ENCODE data around the gene RNASE12. TPM values are rescaled to one million over a fixed set of nuclear protein-coding genes. Genes with fewer than 3 reads are reported as not detected.

The RNASE12 gene
- total and polyA plus RNA-seq, 2 experiments from 2014 or later: not detected

- Histone ChIP-seq H3K27me3 (peaks cover 25% of the 10 kb centered on the region), H2AFZ (peak overlapping the region; percentile 67), H4K20me1 (ENCODE audit: insufficient read depth, poor library complexity, severe bottlenecking) (no peaks in the 10 kb centered on the region), H3K9me2 (replicated peaks; ENCODE audit: insufficient read depth) (no peaks in the 10 kb centered on the region), H3K4me1 (ENCODE audit: insufficient read depth) (peaks cover 5% of the 10 kb centered on the region), H3K4me3 (peak overlapping the region; percentile 42), H3K4me2 (peak overlapping the region; percentile 81), H3K9me3 (ENCODE audit: low read depth) (no peaks in the 10 kb centered on the region), H3K79me2 (no peaks in the 10 kb centered on the region), H3K36me3 (replicated peaks; ENCODE audit: insufficient read depth, low read depth) (no peaks in the 10 kb centered on the region), H3K27ac (peak overlapping the region; percentile 84)
- TF ChIP-seq EZH2phosphoT487 (IDR thresholded peaks at IDR 0.05; ENCODE audit: low read depth, severe bottlenecking, unreplicated experiment) (no peak), EZH2 (IDR thresholded peaks at IDR 0.05; ENCODE audit: borderline replicate concordance) (no peak)
- TF ChIP-seq, protein P1, sequence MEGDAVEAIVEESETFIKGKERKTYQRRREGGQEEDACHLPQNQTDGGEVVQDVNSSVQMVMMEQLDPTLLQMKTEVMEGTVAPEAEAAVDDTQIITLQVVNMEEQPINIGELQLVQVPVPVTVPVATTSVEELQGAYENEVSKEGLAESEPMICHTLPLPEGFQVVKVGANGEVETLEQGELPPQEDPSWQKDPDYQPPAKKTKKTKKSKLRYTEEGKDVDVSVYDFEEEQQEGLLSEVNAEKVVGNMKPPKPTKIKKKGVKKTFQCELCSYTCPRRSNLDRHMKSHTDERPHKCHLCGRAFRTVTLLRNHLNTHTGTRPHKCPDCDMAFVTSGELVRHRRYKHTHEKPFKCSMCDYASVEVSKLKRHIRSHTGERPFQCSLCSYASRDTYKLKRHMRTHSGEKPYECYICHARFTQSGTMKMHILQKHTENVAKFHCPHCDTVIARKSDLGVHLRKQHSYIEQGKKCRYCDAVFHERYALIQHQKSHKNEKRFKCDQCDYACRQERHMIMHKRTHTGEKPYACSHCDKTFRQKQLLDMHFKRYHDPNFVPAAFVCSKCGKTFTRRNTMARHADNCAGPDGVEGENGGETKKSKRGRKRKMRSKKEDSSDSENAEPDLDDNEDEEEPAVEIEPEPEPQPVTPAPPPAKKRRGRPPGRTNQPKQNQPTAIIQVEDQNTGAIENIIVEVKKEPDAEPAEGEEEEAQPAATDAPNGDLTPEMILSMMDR (IDR thresholded peaks at IDR 0.05; ENCODE audit: poor library complexity): no peak
- peak; percentile 84 for DNase-seq (ENCODE audit: low spot score)
- 7% methylated on average over 22 of the region's 22 CpGs for WGBS (ENCODE audit: low lambda C conversion rate, missing lambda C conversion rate)
These were observed 33.4 kb upstream of the RNASE12 start for GRCh38 chr14:20624495-20625070.

GRCh38 chr14:20623798-20624197 is 32.6 kb upstream of the RNASE12 start:
- no peak for DNase-seq (ENCODE audit: low spot score)
- peak overlapping the region; percentile 81 for H3K4me2 ChIP-seq
- no peaks in the 10 kb centered on the region for H3K79me2 ChIP-seq
- H3K9me2 ChIP-seq (replicated peaks; ENCODE audit: insufficient read depth): no peaks in the 10 kb centered on the region
- no peak overlapping the region for H3K27ac ChIP-seq
- H3K4me1 ChIP-seq (ENCODE audit: insufficient read depth): peaks cover 5% of the 10 kb centered on the region
- H4K20me1 ChIP-seq (ENCODE audit: insufficient read depth, poor library complexity, severe bottlenecking): no peaks in the 10 kb centered on the region
- no peaks in the 10 kb centered on the region for H3K9me3 ChIP-seq (ENCODE audit: low read depth)
- WGBS (ENCODE audit: low lambda C conversion rate, missing lambda C conversion rate): 58% methylated on average over 15 of the region's 15 CpGs
- no peak overlapping the region for H3K4me3 ChIP-seq
- H3K27me3 ChIP-seq: peaks cover 19% of the 10 kb centered on the region
- TF ChIP-seq, protein P1 (IDR thresholded peaks at IDR 0.05; ENCODE audit: poor library complexity): no peak
- TF ChIP-seq EZH2phosphoT487 (IDR thresholded peaks at IDR 0.05; ENCODE audit: low read depth, severe bottlenecking, unreplicated experiment) (no peak), EZH2 (IDR thresholded peaks at IDR 0.05; ENCODE audit: borderline replicate concordance) (no peak)
- H2AFZ ChIP-seq: no peak overlapping the region
- H3K36me3 ChIP-seq (replicated peaks; ENCODE audit: insufficient read depth, low read depth): no peaks in the 10 kb centered on the region

DNA sequence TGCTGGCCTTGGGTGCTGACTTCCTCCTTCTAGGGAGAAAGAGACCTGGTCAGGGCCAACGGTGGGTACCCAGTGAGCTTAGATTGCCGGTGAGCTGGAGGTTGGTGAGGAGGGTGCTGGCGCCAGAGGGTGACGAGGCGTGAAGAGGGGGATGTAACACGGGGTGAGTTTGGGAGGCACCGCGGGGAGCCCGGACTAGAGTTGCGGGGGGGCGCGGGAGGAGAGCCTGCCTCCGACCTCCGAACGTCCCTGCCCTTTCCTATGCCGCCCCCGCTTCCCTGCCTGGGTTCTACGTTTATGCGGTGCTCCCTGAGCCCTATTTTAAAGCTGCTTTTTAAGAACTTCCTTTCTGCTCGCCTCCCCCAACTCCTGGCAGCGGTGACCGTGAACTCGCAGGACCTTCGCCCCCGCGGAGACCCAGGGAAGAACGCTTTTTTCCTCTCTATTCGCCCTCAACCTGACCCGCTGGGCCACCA is 31.7 kb upstream of the RNASE12 start:
- 44% methylated on average over 21 of the region's 29 CpGs for WGBS (ENCODE audit: low lambda C conversion rate, missing lambda C conversion rate)
- H3K9me3 ChIP-seq (ENCODE audit: low read depth): no peaks in the 10 kb centered on the region
- no peaks in the 10 kb centered on the region for H4K20me1 ChIP-seq (ENCODE audit: insufficient read depth, poor library complexity, severe bottlenecking)
- H3K4me1 ChIP-seq (ENCODE audit: insufficient read depth): peaks cover 5% of the 10 kb centered on the region
- no peaks in the 10 kb centered on the region for H3K36me3 ChIP-seq (replicated peaks; ENCODE audit: insufficient read depth, low read depth)
- TF ChIP-seq EZH2phosphoT487 (IDR thresholded peaks at IDR 0.05; ENCODE audit: low read depth, severe bottlenecking, unreplicated experiment) (no peak), EZH2 (IDR thresholded peaks at IDR 0.05; ENCODE audit: borderline replicate concordance) (no peak)
- TF ChIP-seq, protein P1 (IDR thresholded peaks at IDR 0.05; ENCODE audit: poor library complexity): no peak
- peak overlapping the region; percentile 15 for H3K4me2 ChIP-seq
- no peak overlapping the region for H3K4me3 ChIP-seq
- H3K79me2 ChIP-seq: no peaks in the 10 kb centered on the region
- no peaks in the 10 kb centered on the region for H3K9me2 ChIP-seq (replicated peaks; ENCODE audit: insufficient read depth)
- H2AFZ ChIP-seq: no peak overlapping the region
- DNase-seq (ENCODE audit: low spot score): no peak
- no peak overlapping the region for H3K27ac ChIP-seq
- peaks cover 9% of the 10 kb centered on the region for H3K27me3 ChIP-seq

Data from hepatocyte (in vitro differentiated cells).